Endometrium (tissue), 2 donors: ENCODE results near the gene CCDC13.
"Not testable (repeated sequence)": the region's sequence is repeated elsewhere in the genome, so short reads cannot be mapped to it uniquely, and the experiment has no call there.

Experiments
- FAIRE-seq: peaks from 2 replicates; lab custom pipeline; 2012; peaks lifted over from hg19 to GRCh38; lab: Jason Lieb, UNC
- donor health status: control.
- donor health status: control.

Gene CCDC13, protein sequence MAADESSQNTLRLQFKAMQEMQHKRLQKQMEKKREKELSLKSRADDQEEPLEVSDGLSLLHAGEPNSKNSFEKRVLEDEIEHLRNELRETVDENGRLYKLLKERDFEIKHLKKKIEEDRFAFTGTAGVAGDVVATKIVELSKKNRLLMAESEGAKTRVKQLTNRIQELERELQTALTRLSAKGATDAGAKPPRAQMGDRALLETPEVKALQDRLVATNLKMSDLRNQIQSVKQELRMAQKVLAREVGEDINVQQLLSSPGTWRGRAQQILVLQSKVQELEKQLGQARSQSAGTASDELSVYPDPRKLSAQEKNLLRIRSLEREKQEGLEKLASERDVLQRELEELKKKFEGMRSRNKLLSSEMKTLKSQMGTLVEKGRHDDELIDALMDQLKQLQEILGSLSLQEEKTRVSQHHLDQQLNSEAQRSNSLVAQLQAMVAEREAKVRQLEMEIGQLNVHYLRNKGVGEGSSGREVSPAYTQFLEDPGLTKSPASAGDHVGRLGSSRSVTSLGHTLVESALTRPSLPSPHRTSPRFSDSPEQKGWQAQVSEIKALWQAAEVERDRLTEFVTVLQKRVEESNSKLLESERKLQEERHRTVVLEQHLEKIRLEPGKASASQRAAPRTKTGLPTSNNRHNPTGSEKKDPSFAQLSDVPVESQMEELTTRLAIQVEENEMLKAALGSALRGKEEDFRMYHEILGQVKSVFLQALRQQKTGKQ

DNA sequence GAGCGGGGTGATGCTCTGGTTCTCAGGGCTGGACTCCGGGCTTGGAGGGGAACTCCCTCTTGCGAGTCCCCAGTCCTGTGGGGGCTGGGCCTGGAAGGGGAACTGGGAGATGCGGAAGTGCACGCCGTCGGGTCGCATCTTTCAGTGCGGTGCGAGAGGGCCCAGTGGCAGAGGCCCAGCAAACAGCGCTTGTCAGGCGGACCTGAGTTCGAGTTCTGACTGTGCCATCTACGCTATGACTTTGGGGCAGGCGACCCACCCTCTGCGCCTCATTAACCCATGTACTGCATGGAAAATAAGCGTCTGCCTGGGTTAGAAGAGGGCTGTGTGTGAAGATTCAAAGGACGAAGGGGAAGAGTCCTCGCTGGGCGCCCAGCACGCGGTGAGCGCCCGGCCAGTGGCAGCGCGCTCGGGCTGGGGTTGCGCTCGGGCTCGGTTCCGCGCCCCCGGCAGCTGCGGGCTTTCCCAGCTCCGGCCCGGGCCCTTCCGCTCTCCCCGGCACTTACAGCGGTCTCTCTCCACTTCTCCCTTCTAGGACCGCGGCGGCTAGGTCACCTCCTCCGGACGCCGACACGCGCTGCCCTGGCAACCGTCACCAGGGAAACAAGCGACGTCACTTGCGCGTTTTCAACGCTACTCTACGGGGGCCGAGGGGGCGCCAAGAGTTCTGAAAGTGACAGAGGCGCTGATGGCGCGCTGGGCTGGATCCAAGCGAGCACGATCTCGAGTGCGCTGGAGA is at the start of gene CCDC13:
TSS of gene CCDC13 (minus strand) at position 584 of the 739 bp plus-strand sequence. CDS start 14,908 bp downstream, outside the sequence.
- FAIRE-seq = peak; percentile 87

DNA sequence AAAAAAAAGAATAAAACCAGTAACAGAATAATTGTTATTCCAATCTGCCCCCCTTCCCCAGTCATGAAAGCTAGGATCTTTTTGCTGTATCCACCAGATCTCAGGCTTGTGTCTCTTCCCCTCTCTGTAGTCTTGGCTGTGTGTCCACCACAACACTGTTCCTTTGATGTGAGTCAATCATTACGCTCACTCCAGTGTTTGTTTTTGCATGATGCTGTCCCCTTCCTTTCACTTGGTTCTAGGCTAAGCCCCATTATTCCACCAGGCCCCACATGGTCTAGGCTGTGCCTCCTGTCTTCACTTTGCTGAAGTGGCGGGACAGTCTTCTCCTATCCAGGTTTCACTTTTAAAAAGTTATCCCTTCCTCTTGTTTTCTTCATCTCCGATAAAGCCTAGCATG is 49.8 kb upstream of the CCDC13 start:
- FAIRE-seq = no peak

DNA sequence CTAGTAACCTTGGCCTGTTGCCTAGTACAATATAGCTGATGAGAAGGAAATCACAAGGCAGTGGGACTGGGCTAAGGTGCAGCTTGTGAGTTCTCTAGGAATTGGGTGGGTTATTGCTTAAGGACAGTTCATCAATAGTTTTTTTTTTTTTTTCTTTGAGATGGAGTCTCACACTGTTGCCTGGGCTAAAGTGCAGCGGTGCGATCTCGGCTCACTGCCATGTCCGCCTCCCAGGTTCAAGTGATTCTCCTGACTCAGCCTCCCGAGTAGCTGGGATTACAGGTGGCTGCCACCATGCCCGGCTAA is 47.6 kb upstream of the CCDC13 start:
- no peak for FAIRE-seq

DNA sequence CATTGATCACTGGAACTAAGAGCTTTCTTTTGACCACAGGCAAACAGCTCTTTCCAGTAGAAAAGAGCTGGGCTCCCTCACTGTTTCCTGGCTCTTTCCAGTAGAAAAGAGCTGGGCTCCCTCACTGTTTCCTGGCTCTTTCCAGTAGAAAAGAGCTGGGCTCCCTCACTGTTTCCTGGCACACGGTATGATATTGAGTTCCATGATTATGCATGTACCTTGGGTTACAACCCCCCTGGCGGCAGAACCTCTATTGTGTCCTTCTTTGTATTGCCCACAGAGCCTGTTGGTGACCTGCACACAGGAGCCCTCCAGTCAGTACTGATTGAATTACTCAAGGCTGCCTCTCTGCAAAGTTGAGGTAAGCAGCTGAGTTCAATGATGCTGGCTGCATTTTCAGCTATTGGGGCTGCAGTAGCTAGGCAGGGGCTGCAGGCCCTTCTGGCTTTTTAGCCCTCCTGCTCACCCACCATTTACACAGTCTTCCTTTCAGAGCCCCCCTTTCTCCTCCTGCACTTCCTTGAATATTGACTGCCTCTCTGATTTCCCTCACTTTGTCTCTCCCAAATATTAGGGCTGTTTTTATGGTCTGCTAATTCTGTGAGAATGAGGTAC is 46.4 kb upstream of the CCDC13 start:
- FAIRE-seq = no peak

DNA sequence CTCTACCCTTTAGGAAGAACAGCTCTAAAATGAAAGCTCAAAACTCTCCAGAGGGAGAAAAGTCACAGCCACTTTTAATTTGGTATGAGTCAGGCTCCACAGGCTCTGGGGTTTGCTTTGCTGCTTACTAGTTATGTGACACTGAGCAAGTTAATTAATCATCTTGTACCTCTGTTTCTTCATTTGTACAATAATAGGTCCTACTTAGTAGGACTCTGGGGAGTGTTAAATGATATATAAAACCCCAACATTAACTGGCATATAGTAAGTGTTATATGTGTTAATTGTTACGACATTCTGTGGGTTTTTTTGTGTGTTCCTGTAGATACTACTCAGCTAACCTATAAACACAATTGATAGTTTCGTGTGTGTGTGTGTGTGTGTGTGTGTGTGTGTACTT is 42.8 kb upstream of the CCDC13 start:
- no peak for FAIRE-seq

DNA sequence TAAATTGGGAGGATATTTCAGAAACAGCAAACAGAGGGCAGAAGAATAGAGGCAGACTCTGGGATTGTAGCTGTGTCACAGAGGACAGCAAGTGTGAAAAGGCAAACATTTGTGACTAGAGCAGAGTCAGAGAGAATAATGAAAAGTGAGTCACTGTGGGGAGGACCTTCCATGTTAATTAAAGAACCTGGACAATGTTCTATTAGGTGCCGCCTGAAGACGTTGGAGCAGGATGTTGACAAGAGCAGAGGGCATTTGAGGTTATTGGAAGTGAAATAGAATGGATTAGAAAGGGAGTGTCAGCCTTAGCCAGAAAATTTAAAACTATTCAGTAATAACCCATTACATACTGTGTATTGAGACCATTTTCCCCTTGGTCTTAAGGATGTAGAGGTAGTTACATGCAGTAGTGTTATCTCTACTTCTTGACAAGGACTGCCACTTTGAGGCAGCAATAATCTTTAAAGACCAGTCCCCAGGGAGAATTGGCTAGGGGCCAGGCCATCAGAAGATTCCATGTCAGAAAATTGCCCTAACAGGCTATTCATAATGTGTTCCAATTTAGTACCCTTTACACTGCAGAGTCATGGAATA is 42.0 kb upstream of the CCDC13 start:
- FAIRE-seq = no peak

DNA sequence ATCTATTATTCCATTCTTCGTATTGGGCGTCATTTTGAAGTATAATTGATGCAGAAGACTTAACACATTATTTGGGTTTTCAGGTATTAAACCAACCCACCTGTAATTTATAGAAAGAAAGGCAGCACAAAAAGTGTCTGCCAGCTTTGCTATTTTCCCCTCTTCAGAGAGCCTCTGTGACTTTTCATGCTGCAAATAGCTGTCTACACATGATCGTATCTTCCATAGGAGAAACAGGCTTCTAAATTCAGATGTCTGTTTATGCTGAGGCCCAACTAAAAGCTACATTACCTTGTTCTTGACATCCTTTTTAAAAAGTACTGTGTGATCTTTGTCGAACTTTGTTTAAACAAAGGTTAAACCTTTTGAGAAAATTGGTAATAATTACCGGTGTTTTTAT is 41.2 kb upstream of the CCDC13 start:
- FAIRE-seq = no peak

DNA sequence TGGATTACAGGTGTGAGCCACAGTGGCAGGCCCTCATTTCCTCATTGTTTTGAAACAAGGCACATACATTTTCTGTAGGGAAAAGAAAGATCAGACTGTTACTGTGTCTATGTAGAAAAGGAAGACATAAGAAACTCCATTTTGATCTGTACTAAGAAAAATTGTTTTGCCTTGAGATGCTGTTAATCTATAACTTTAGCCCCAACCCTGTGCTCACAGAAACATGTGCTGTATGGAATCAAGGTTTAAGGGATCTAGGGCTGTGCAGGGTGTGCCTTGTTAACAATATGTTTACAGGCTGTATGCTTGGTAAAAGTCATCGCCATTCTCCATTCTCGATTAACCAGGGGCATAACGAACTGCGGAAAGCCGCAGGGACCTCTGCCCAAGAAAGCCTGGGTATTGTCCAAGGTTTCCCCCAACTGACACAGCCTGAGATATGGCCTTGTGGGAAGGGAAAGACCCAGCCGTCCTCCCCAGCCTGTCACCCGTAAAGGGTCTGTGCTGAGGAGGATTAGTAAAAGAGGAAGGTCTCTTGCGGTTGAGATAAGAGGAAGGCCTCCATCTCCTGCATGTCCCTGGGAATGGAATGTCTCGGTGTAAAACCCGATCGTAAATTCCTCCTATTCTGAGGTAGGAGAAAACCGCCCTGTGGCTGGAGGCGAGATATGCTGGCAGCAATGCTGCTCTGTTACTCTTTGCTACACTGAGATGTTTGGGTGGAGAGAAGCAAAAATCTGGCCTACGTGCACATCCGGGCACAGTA is 38.2 kb upstream of the CCDC13 start:
- FAIRE-seq = not testable (repeated sequence)

DNA sequence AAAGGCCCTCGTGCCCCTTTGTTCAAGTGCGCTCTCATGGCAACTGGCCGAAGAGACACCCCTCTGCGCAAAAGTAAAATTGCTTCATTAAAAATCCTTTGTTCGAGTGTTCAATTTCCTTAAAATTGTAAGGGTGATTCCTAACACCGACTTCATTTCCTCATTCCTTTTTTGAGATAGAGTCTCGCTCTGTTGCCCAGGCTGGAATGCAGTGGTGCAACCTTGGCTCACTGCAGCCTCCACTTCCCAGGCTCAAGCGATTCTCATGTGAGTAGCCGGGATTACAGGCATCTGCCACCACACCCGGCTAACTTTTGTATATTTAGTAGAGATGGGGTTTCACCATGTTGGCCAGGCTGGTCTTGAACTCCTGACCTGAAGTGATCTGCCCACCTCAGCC is 37.7 kb upstream of the CCDC13 start:
- FAIRE-seq = not testable (repeated sequence)

DNA sequence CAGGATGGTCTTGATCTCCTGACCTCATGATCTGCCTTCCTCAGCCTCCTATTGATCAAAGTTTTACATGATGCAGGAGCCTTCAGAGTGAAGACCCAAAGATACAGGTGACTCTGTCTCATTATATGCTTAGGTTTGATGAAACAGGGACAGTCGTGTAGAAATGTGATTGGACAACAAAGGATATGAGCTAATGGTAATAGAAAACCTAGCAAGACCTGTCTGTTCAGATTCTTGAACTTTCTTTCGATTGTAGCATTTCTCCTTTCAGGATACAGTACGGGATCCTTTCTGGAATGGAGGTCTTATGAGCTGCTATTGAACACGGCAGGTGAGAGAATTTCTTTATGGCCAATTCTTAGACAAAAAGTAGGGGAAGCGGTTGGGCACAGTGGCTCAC is 36.1 kb upstream of the CCDC13 start, which contains the start of gene ACKR2:
TSS of gene ACKR2 (plus strand) at position 244 of the 400 bp plus-strand sequence. CDS start 55,058 bp downstream, outside the sequence.
- no peak for FAIRE-seq

DNA sequence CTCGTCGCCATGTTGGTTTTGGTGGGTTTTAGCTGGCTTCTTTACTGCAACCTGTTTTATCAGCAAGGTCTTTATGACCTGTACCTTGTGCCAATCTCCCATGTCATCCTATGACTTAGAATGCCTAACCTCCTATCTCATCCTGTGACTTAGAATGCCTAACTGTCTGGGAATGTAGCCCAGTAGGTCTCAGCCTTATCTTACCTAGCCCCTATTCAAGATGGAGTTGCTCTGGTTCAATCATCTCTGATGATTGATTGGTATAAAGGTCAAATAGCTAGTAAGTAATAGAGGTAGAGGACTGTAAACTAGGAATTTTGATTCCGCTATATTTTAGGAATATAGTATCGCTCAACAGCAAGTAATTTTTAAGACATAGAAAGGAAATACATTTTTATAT is 34.9 kb upstream of the CCDC13 start:
- no peak for FAIRE-seq

DNA sequence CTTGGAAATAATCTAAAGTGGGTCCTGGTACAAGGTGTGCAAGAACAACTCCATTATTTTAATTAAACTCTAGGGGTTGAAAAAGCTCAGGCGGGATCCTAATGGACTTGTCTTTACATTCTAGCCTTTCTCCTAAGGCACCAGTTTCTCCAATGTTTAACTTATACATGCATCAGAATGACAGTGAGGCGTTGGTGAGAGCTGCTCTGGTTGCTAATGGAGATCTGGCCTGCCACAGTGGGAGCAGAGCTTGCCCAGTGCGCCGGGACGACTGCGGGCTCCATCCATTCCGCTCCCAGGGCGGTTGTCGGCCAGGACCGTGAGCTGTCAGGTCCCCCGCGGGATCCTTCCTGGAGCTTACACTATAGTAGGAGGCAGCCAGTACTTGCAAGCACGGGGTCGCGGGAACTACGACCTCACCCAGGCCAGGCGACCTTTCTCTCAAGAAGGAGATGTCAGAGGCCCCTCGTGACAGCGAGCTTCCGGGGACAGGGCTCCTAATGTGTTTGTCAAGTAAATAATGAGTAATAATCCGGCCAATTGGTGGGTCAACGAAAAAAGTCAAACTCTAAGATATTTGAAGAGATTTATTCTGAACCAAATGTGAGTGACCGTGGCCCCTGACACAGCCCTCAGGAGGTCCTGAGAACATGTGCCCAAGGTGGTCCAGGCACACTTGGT is 32.2 kb upstream of the CCDC13 start:
- no peak for FAIRE-seq

DNA sequence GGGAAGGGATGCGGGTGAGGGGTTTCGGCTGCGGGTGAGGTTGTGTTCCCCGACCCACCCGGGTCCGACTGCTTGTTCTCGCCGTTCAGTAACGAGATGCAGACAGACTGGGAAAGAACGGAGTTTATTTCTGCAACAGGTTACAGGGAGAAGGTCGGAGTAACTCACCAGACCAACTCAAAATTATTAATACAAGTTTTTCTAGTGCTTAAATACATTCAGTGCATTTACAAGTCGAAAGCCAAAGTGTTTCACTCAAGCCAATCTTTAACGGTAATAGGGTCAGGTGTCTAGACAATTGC is 31.7 kb upstream of the CCDC13 start:
- FAIRE-seq = no peak

DNA sequence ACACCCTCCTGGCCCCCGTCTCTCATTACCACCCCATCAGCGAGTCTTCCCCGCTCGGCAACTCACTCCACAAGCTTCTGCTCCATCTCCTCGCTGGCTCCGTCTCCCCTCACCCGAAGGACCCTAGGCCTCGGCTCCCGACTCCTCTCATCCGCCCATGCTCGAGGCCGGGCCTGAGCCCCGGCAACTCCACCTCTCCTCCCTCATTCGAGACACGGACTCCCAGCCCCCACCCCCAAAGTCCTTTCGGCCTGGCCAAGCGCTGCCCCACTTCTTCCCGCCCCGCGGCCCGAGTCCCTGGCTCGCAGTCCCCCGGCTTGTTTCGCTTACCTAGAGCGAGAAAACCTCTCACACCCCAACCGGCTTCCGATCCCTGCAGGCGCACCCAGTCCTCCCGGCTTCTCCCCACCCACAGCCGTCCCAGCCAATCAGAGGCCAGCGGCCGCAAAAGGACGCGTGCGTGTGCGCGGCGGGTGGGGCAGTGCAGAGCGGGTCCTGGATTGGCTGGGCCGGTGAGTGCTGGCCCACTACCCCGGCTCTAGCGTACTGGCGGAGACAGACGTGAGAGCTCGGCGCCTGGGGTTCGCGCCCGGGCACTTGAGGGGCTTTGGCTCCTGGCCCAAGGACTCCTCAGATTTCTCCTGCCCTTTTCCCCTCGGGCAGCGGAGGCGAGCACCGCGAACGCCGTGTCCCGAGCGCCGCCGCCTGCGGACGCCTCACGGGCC is 31.2 kb upstream of the CCDC13 start, which contains the start of gene HIGD1A:
TSS of gene HIGD1A (minus strand) at position 385 of the 725 bp plus-strand sequence. CDS start 10,237 bp downstream, outside the sequence.
- FAIRE-seq = peak; percentile 90

DNA sequence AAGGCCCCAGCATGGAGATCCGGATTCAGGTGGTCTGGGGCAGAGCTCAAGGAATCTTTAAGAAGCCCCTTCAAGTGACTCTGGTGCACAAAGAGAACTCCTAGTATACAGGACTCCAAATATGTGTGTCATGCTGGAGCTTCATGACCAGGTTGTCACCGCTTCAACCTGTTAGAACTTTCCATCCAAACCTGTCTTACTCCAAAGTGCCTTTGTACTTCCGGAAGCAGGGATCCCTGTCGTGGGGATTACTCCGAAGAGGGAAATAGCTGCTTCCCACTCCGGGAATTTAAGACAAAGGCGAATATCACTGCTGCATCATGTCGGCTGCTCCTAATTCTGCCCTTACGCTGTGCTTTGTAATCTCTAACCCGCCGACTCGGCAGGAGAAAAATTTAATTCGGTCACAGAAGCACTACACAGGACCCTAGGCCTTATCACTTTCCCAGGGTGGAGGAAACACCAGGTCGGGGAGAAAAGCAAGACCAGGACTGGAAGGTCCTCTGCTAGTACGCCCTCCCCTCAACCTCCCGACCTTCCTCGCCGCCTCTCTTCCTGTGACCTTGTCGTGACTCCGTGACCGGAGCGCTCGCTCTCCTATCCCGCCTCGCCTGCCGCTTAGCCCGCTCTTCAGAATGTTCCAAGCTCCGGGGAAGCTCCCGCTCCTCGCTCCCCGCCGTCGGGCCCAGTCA is 30.5 kb upstream of the CCDC13 start:
- no peak for FAIRE-seq

DNA sequence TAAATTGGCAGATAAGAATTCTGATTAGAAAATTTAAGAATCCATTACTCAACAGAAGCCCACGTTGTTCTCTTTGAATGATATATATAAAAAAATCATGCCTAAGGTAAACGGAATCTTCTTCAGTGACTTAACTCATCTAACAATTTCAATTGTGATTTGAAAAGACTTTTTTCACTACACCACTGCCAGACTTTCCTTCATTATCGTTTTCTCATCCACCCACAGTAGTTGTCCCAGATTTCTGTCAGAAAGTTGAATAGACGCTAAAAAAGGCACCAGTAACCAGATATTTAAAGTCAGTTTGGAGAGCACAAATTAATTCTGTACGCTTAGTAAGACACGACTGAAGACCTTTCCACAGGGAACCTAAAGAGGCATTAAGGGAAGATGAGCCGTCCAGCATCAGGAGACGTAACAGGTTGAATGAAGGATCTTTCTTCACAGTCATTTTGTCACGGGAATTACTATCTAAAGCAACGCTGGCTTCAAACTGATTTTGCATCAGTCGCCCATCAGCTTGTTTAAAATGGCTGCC is 29.9 kb upstream of the CCDC13 start:
- FAIRE-seq = no peak

DNA sequence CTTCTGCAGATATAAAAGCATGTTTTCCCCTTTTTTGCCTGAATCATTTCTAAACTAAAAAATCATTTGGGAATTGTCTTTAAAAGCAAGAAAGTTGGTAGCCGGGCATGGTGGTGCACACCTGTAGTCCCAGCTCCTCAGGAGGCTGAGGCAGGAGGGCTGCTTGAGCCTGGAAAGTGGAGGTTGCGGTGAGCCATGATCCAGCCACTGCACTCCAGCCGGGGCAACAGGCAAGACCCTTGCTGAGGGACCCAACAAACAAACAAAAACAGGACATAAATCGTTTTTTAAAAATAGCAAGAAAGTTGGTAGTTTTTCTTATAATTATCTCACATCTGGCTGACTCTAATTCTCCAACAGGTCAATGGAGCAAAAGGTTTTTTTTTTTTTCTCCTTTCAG is 28.7 kb upstream of the CCDC13 start:
- no peak for FAIRE-seq

DNA sequence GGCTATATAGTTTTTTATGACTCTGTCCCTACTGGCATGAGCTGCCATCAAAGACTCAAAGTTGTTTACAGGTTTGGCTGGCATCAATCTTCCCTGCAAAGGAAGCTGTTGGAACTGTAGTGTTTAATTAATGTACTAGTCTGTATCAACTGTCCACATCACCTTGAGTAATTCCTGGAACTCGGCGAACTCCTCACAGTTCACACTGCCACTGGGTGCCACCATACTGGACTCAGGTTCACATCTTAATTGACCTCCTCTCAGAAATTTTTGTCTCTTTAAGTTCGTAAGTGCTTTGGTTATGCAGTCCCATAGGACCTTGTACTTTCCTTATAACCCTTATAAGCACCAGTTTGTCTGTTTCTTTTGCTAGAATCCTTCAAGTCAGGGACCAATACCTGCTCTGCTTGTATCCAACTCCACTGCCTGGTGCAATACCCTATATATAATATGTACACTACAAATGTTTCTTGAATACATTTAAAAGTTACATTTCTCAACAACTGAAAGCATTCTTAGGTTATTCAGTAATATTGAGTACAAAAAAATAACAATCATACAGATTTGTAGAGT is 28.1 kb upstream of the CCDC13 start:
- no peak for FAIRE-seq

DNA sequence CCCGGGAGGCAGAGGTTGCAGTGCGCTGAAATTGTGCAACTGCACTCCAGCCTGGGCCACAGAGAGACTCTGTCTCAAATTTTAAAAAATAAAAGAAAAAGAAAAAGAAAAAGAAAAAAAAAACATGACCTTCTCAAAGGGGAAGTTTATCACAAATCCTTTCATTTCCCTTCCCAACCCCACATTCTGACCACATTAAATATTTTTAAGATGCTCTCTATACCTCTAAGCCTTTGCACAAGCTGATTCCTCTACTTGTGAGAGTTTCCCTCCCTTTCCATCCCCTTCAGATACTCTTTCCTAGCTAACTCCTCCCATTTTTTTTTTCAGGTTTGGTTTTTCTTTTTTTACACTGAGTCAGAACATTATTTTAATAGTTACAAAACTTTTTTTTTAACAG is 27.2 kb upstream of the CCDC13 start:
- no peak for FAIRE-seq
